ENCODE results near the gene TBC1D2.

The TBC1D2 gene

GRCh38 chr9:98225015-98225442, 30.4 kb downstream of the TBC1D2 start:
- Histone ChIP-seq H3K4me1 (ENCODE audit: control insufficient read depth, insufficient read depth, low read length) (no peaks in the 10 kb centered on the region), H3K4me3 (ENCODE audit: low read depth, low read length) (no peak overlapping the region), H3K36me3 (ENCODE audit: control insufficient read depth, insufficient read depth, low read length) (peaks cover 18% of the 10 kb centered on the region), H3K9me3 (ENCODE audit: control insufficient read depth, insufficient read depth, low read length) (no peaks in the 10 kb centered on the region), H3K27me3 (ENCODE audit: control insufficient read depth, insufficient read depth, low read length) (no peaks in the 10 kb centered on the region), H3K9ac (ENCODE audit: low read depth, low read length) (no peak overlapping the region)

- H3K9ac ChIP-seq (ENCODE audit: low read depth, low read length) = no peak overlapping the region
Observed at GRCh38 chr9:98222885-98223691, 32.4 kb downstream of the TBC1D2 start.

GRCh38 chr9:98220911-98221310, 34.5 kb downstream of the TBC1D2 start:
- H3K36me3 ChIP-seq (ENCODE audit: control insufficient read depth, insufficient read depth, low read length) = peaks cover 17% of the 10 kb centered on the region
- H3K9me3 ChIP-seq (ENCODE audit: control insufficient read depth, insufficient read depth, low read length) = no peaks in the 10 kb centered on the region
- H3K27me3 ChIP-seq (ENCODE audit: control insufficient read depth, insufficient read depth, low read length) = no peaks in the 10 kb centered on the region
- no peak overlapping the region for H3K9ac ChIP-seq (ENCODE audit: low read depth, low read length)
- no peak overlapping the region for H3K4me3 ChIP-seq (ENCODE audit: low read depth, low read length)
- H3K4me1 ChIP-seq (ENCODE audit: control insufficient read depth, insufficient read depth, low read length) = peaks cover 12% of the 10 kb centered on the region

More at GRCh38 chr9:98222885-98223691, 32.4 kb downstream of the TBC1D2 start:
- Histone ChIP-seq H3K9me3 (ENCODE audit: control insufficient read depth, insufficient read depth, low read length) (no peaks in the 10 kb centered on the region), H3K4me3 (ENCODE audit: low read depth, low read length) (no peak overlapping the region), H3K36me3 (ENCODE audit: control insufficient read depth, insufficient read depth, low read length) (peaks cover 17% of the 10 kb centered on the region), H3K4me1 (ENCODE audit: control insufficient read depth, insufficient read depth, low read length) (peaks cover 12% of the 10 kb centered on the region), H3K27me3 (ENCODE audit: control insufficient read depth, insufficient read depth, low read length) (no peaks in the 10 kb centered on the region)

- no peak overlapping the region for H3K4me3 ChIP-seq (ENCODE audit: low read depth, low read length)
- H3K9me3 ChIP-seq (ENCODE audit: control insufficient read depth, insufficient read depth, low read length) = no peaks in the 10 kb centered on the region
- H3K27me3 ChIP-seq (ENCODE audit: control insufficient read depth, insufficient read depth, low read length) = no peaks in the 10 kb centered on the region
- no peak overlapping the region for H3K9ac ChIP-seq (ENCODE audit: low read depth, low read length)
- peaks cover 11% of the 10 kb centered on the region for H3K36me3 ChIP-seq (ENCODE audit: control insufficient read depth, insufficient read depth, low read length)
- peaks cover 12% of the 10 kb centered on the region for H3K4me1 ChIP-seq (ENCODE audit: control insufficient read depth, insufficient read depth, low read length)
Observed at GRCh38 chr9:98219794-98220370, 35.6 kb downstream of the TBC1D2 start.

GRCh38 chr9:98219364-98219716, 36.1 kb downstream of the TBC1D2 start:
- H3K4me3 ChIP-seq (ENCODE audit: low read depth, low read length) = no peak overlapping the region
- peaks cover 12% of the 10 kb centered on the region for H3K4me1 ChIP-seq (ENCODE audit: control insufficient read depth, insufficient read depth, low read length)
- no peaks in the 10 kb centered on the region for H3K9me3 ChIP-seq (ENCODE audit: control insufficient read depth, insufficient read depth, low read length)
- H3K9ac ChIP-seq (ENCODE audit: low read depth, low read length) = no peak overlapping the region
- H3K36me3 ChIP-seq (ENCODE audit: control insufficient read depth, insufficient read depth, low read length) = peaks cover 11% of the 10 kb centered on the region
- no peaks in the 10 kb centered on the region for H3K27me3 ChIP-seq (ENCODE audit: control insufficient read depth, insufficient read depth, low read length)

GRCh38 chr9:98218562-98219363, 36.7 kb downstream of the TBC1D2 start:
- Histone ChIP-seq H3K9ac (ENCODE audit: low read depth, low read length) (no peak overlapping the region), H3K4me3 (ENCODE audit: low read depth, low read length) (no peak overlapping the region), H3K27me3 (ENCODE audit: control insufficient read depth, insufficient read depth, low read length) (no peaks in the 10 kb centered on the region), H3K9me3 (ENCODE audit: control insufficient read depth, insufficient read depth, low read length) (no peaks in the 10 kb centered on the region), H3K4me1 (ENCODE audit: control insufficient read depth, insufficient read depth, low read length) (peaks cover 12% of the 10 kb centered on the region), H3K36me3 (ENCODE audit: control insufficient read depth, insufficient read depth, low read length) (peaks cover 11% of the 10 kb centered on the region)

- no peak overlapping the region for H3K4me3 ChIP-seq (ENCODE audit: low read depth, low read length)
- H3K4me1 ChIP-seq (ENCODE audit: control insufficient read depth, insufficient read depth, low read length) = peaks cover 12% of the 10 kb centered on the region
Observed at GRCh38 chr9:98217255-98217654, 38.2 kb downstream of the TBC1D2 start.

GRCh38 chr9:98216391-98216790, 39.1 kb downstream of the TBC1D2 start:
- Histone ChIP-seq H3K9me3 (ENCODE audit: control insufficient read depth, insufficient read depth, low read length) (no peaks in the 10 kb centered on the region), H3K9ac (ENCODE audit: low read depth, low read length) (no peak overlapping the region), H3K27me3 (ENCODE audit: control insufficient read depth, insufficient read depth, low read length) (no peaks in the 10 kb centered on the region), H3K4me1 (ENCODE audit: control insufficient read depth, insufficient read depth, low read length) (peaks cover 12% of the 10 kb centered on the region), H3K4me3 (ENCODE audit: low read depth, low read length) (no peak overlapping the region), H3K36me3 (ENCODE audit: control insufficient read depth, insufficient read depth, low read length) (peaks cover 11% of the 10 kb centered on the region)

More at GRCh38 chr9:98217255-98217654, 38.2 kb downstream of the TBC1D2 start:
- Histone ChIP-seq H3K36me3 (ENCODE audit: control insufficient read depth, insufficient read depth, low read length) (peaks cover 11% of the 10 kb centered on the region), H3K27me3 (ENCODE audit: control insufficient read depth, insufficient read depth, low read length) (no peaks in the 10 kb centered on the region), H3K9me3 (ENCODE audit: control insufficient read depth, insufficient read depth, low read length) (no peaks in the 10 kb centered on the region), H3K9ac (ENCODE audit: low read depth, low read length) (no peak overlapping the region)

- H3K9me3 ChIP-seq (ENCODE audit: control insufficient read depth, insufficient read depth, low read length) = no peaks in the 10 kb centered on the region
- H3K4me3 ChIP-seq (ENCODE audit: low read depth, low read length) = no peak overlapping the region
- H3K27me3 ChIP-seq (ENCODE audit: control insufficient read depth, insufficient read depth, low read length) = no peaks in the 10 kb centered on the region
- H3K36me3 ChIP-seq (ENCODE audit: control insufficient read depth, insufficient read depth, low read length) = peaks cover 10% of the 10 kb centered on the region
- peaks cover 12% of the 10 kb centered on the region for H3K4me1 ChIP-seq (ENCODE audit: control insufficient read depth, insufficient read depth, low read length)
- H3K9ac ChIP-seq (ENCODE audit: low read depth, low read length) = no peak overlapping the region
Observed at GRCh38 chr9:98215821-98216220, 39.6 kb downstream of the TBC1D2 start.

GRCh38 chr9:98215271-98215670, 40.2 kb downstream of the TBC1D2 start:
- H3K36me3 ChIP-seq (ENCODE audit: control insufficient read depth, insufficient read depth, low read length) = peaks cover 8% of the 10 kb centered on the region
- H3K9me3 ChIP-seq (ENCODE audit: control insufficient read depth, insufficient read depth, low read length) = no peaks in the 10 kb centered on the region
- peaks cover 12% of the 10 kb centered on the region for H3K4me1 ChIP-seq (ENCODE audit: control insufficient read depth, insufficient read depth, low read length)
- H3K9ac ChIP-seq (ENCODE audit: low read depth, low read length) = no peak overlapping the region
- no peak overlapping the region for H3K4me3 ChIP-seq (ENCODE audit: low read depth, low read length)
- no peaks in the 10 kb centered on the region for H3K27me3 ChIP-seq (ENCODE audit: control insufficient read depth, insufficient read depth, low read length)

GRCh38 chr9:98214811-98215210, 40.6 kb downstream of the TBC1D2 start:
- no peaks in the 10 kb centered on the region for H3K9me3 ChIP-seq (ENCODE audit: control insufficient read depth, insufficient read depth, low read length)
- H3K36me3 ChIP-seq (ENCODE audit: control insufficient read depth, insufficient read depth, low read length) = peaks cover 4% of the 10 kb centered on the region
- peaks cover 11% of the 10 kb centered on the region for H3K4me1 ChIP-seq (ENCODE audit: control insufficient read depth, insufficient read depth, low read length)
- no peak overlapping the region for H3K4me3 ChIP-seq (ENCODE audit: low read depth, low read length)
- H3K9ac ChIP-seq (ENCODE audit: low read depth, low read length) = no peak overlapping the region
- no peaks in the 10 kb centered on the region for H3K27me3 ChIP-seq (ENCODE audit: control insufficient read depth, insufficient read depth, low read length)
